Activated naive CD4-positive, alpha-beta T cell treated with anti-CD3 and anti-CD28 coated beads, Interleukin-2, amount 50 U/mL, for 16 hours (primary cell): ENCODE data around the gene CELF6.
A peak's percentile ranks its signal among the peaks of the same experiment; 100 is the strongest.
"Not testable (repeated sequence)": the region's sequence is repeated elsewhere in the genome, so short reads cannot be mapped to it uniquely, and the experiment has no call there.

Experiments used
- DNase-seq: peaks from one replicate; pipeline ENCODE4 v3.0.0-alpha.2; 2020

Gene CELF6

GRCh38 chr15:72315706-72316370 lies 4.1 kb downstream of the CELF6 start:
- no peak for DNase-seq

- DNase-seq = no peak
Measured at GRCh38 chr15:72313881-72314280, 6.1 kb downstream of the CELF6 start.

GRCh38 chr15:72313448-72313840 lies 6.5 kb downstream of the CELF6 start:
- no peak for DNase-seq

GRCh38 chr15:72312605-72313447 lies 7.1 kb downstream of the CELF6 start:
- peak; percentile 60 for DNase-seq

- DNase-seq = no peak
Measured at GRCh38 chr15:72307026-72307425, 12.9 kb downstream of the CELF6 start.

GRCh38 chr15:72306211-72306785 lies 13.7 kb downstream of the CELF6 start:
- peak; percentile 19 for DNase-seq

GRCh38 chr15:72304596-72304995 lies 15.4 kb downstream of the CELF6 start:
- DNase-seq = no peak

- DNase-seq = no peak
Measured at GRCh38 chr15:72302955-72303354, 17.0 kb downstream of the CELF6 start.

- no peak for DNase-seq
Measured at GRCh38 chr15:72289597-72290325, 30.2 kb downstream of the CELF6 start.

- DNase-seq = no peak
Measured at GRCh38 chr15:72288796-72289596, 31.0 kb downstream of the CELF6 start.

- peak; percentile 63 for DNase-seq
Measured at GRCh38 chr15:72285927-72286516, 33.9 kb downstream of the CELF6 start.

- DNase-seq = no peak
Measured at GRCh38 chr15:72285402-72285801, 34.6 kb downstream of the CELF6 start.

GRCh38 chr15:72284781-72285180 lies 35.2 kb downstream of the CELF6 start:
- no peak for DNase-seq

GRCh38 chr15:72281713-72282112 lies 38.2 kb downstream of the CELF6 start:
- DNase-seq = no peak

GRCh38 chr15:72280751-72281150 lies 39.2 kb downstream of the CELF6 start:
- DNase-seq = no peak

- no peak for DNase-seq
Measured at GRCh38 chr15:72278737-72279136, 41.2 kb downstream of the CELF6 start.

- no peak for DNase-seq
Measured at GRCh38 chr15:72276326-72276700, 43.6 kb downstream of the CELF6 start.

- not testable (repeated sequence) for DNase-seq
Measured at GRCh38 chr15:72275635-72276325, 44.2 kb downstream of the CELF6 start.

GRCh38 chr15:72272997-72273352 lies 47.0 kb downstream of the CELF6 start:
- DNase-seq = no peak

GRCh38 chr15:72272213-72272996 lies 47.6 kb downstream of the CELF6 start, which contains the start of gene PARP6:
TSS of gene PARP6 (minus strand) at chr15:72272554. CDS start at chr15:72267477, 5,077 bp downstream.
- DNase-seq = peak; percentile 99

- no peak for DNase-seq
Measured at GRCh38 chr15:72271895-72272212, 48.1 kb downstream of the CELF6 start.
